Kidney (tissue), 14 donors: ENCODE measurements around the gene TMEM132A. TPM values are rescaled to one million over a fixed set of nuclear protein-coding genes. Genes with fewer than 3 reads are reported as not detected.

ENCODE experiments used
- DNase-seq, 5 donors: peaks; one replicate each; pipeline ENCODE4 v3.0.0-alpha.2; 2013 to 2020
- FAIRE-seq: peaks from 2 replicates; lab custom pipeline; 2012; peaks lifted over from hg19 to GRCh38; lab: Jason Lieb, UNC
- H3K27ac ChIP-seq, 2 donors: one replicate each; pipeline ENCODE4 v1.7.0; 2013; ENCODE audit warnings: low read depth in 2 of 2, low read length in 2 of 2, inconsistent platforms in 1 of 2
- H3K27me3 ChIP-seq: one replicate; pipeline ENCODE4 v1.7.1; 2013; ENCODE audit warnings: low read length, inconsistent platforms; ENCODE audit not compliant: control insufficient read depth, insufficient read depth
- H3K36me3 ChIP-seq, 3 donors: one replicate each; pipeline versions ENCODE4 v1.7.0 to v1.7.1; 2013; ENCODE audit warnings: low read length in 3 of 3, control low read depth in 1 of 3, inconsistent platforms in 1 of 3; ENCODE audit not compliant: insufficient read depth in 3 of 3, control insufficient read depth in 2 of 3
- H3K4me1 ChIP-seq, 3 donors: one replicate each; pipeline versions ENCODE4 v1.7.0 to v1.7.1; 2013; ENCODE audit warnings: low read length in 3 of 3, inconsistent platforms in 1 of 3, low read depth in 1 of 3; ENCODE audit not compliant: control insufficient read depth in 2 of 3, insufficient read depth in 2 of 3
- H3K4me3 ChIP-seq, 3 donors: one replicate each; pipeline versions ENCODE4 v1.7.0 to v1.8.1; 2013; ENCODE audit warnings: low read length in 3 of 3, control low read depth in 1 of 3, inconsistent platforms in 1 of 3
- H3K9ac ChIP-seq, 3 donors: one replicate each; pipeline versions ENCODE4 v1.7.0 to v1.7.1; 2013; ENCODE audit warnings: low read length in 3 of 3, control low read depth in 1 of 3, inconsistent platforms in 1 of 3
- H3K9me3 ChIP-seq, 3 donors: one replicate each; pipeline versions ENCODE4 v1.7.0 to v1.7.1; 2013; ENCODE audit warnings: low read length in 3 of 3, control low read depth in 1 of 3, inconsistent platforms in 1 of 3; ENCODE audit not compliant: control insufficient read depth in 2 of 3, insufficient read depth in 1 of 3
- intact Hi-C: fragments of 100-400 bp; cut with DNase I; formaldehyde crosslinking; loops from one replicate; pipeline ENCODE4 v1.11.1; 2022
- polyA plus RNA-seq: library from polyadenylated mRNA; stranded (reverse); fragments of 350-450 nt; fragmentation: Illumina TruSeq; extraction: RNeasy Lipid Tissue Mini Kit (QIAGEN cat#74804); gene quantifications from one replicate; pipeline ENCODE4 v1.2.3, GENCODE V29; 2014; ENCODE audit warnings: low read depth, low replicate concordance; ENCODE audit not compliant: insufficient read depth
- total RNA-seq: library from RNA; stranded (reverse); fragmentation: NEBNext Ultra II Directional; extraction: Animal tissue kit (Norgen Biotek cat#: 25700); gene quantifications from one replicate; pipeline ENCODE4 v1.2.1, GENCODE V29; 2021
- TF ChIP-seq, protein P1 (sequence below): IDR thresholded peaks from 3 replicates; pipeline ENCODE4 v1.5.1; 2012; ENCODE audit warnings: mild to moderate bottlenecking, moderate library complexity, borderline replicate concordance; ENCODE audit not compliant: insufficient read depth; ENCODE audit errors: extremely low read depth
- donor health status: control.
- donor health status: control.
- donor health status: control.
- donor health status: control.
- donor health status: control.
- donor health status: DM: yes; HTN: yes; CAD: no.
- donor health status: Normal renal cell carcinoma (clear cell type).

The TMEM132A gene
- total and polyA plus RNA-seq, 2 donors from 2014 or later: 17.2 to 19.1 TPM

DNA sequence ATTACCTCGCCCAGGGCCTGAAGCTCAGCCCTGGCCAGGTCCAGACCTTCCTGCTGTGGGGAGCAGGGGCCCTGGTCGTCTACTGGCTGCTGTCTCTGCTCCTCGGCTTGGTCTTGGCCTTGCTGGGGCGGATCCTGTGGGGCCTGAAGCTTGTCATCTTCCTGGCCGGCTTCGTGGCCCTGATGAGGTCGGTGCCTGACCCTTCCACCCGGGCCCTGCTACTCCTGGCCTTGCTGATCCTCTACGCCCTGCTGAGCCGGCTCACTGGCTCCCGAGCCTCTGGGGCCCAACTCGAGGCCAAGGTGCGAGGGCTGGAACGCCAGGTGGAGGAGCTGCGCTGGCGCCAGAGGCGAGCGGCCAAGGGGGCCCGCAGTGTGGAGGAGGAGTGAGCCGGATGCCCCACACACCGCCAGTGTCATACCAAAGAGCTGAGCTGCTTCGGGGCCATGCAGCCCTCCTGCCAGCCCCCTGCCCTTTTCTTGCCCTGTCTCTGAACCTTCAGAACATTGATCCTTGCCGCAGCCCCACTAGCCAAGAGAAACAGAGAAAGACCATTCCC is 2.4 kb upstream of the TMEM132A start:
- Histone ChIP-seq H3K4me3 (no peak overlapping the region), H3K9me3 (no peaks in the 10 kb centered on the region), H3K9ac (no peak overlapping the region), H3K27ac (no peak overlapping the region), H3K27me3 (no peaks in the 10 kb centered on the region), H3K4me1 (peaks cover 0 to 10% (median 0%) of the 10 kb centered on the region in 3 donors), H3K36me3 (peaks cover 8 to 31% (median 21%) of the 10 kb centered on the region in 3 donors)
- intact Hi-C loops: no loop called here
- no peak for FAIRE-seq
- peak in 1 of 5 donors; percentile 69 for DNase-seq
- TF ChIP-seq, protein P1, sequence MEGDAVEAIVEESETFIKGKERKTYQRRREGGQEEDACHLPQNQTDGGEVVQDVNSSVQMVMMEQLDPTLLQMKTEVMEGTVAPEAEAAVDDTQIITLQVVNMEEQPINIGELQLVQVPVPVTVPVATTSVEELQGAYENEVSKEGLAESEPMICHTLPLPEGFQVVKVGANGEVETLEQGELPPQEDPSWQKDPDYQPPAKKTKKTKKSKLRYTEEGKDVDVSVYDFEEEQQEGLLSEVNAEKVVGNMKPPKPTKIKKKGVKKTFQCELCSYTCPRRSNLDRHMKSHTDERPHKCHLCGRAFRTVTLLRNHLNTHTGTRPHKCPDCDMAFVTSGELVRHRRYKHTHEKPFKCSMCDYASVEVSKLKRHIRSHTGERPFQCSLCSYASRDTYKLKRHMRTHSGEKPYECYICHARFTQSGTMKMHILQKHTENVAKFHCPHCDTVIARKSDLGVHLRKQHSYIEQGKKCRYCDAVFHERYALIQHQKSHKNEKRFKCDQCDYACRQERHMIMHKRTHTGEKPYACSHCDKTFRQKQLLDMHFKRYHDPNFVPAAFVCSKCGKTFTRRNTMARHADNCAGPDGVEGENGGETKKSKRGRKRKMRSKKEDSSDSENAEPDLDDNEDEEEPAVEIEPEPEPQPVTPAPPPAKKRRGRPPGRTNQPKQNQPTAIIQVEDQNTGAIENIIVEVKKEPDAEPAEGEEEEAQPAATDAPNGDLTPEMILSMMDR: no peak

DNA sequence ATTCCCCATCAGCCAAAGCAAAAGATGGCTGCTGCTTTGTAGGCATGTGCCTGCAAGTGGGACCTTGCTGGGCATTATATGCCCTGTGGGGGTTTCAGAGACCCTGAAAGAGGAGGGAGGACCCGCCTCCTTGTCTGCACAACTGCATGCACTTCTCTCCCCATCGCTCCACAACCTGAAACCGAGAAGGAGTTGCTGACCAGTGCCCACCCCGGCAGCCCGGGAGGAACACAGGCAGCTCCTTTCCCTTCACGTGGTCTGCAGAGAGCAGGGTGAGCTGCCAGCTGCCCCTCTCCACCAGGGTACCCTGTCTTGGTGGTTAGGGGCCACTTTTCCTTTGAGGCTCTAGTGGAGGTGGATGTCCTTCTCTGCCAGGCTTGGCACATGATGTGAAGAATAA is 1.4 kb upstream of the TMEM132A start:
- H3K4me3 ChIP-seq: no peak overlapping the region
- peaks cover 0 to 10% (median 0%) of the 10 kb centered on the region in 3 donors for H3K4me1 ChIP-seq
- TF ChIP-seq, protein P1: no peak
- intact Hi-C loops: no loop called here
- FAIRE-seq: no peak
- H3K36me3 ChIP-seq: peaks cover 8 to 31% (median 21%) of the 10 kb centered on the region in 3 donors
- H3K27ac ChIP-seq: no peak overlapping the region
- H3K9ac ChIP-seq: no peak overlapping the region
- DNase-seq: no peak
- H3K27me3 ChIP-seq: no peaks in the 10 kb centered on the region
- no peaks in the 10 kb centered on the region for H3K9me3 ChIP-seq

DNA sequence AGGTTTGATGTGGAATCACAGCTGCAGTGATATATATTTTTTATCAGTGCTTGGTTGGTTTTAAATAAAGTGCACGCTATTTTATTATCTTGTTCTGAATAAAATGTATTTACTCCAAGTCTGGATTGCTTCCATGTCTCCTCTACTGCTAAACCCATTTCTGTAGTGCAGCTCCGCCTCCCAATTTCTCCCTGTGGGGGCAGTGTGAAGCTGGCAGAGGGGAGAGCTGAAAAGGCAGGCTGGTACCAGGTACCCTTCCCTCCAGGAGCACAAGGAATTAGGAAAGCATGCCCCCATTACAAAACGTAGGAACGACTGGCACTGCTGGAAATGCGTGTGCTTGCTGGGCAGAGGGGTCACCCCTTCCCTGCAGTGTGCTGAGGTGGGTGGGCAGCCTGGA is 934 bp upstream of the TMEM132A start:
- Histone ChIP-seq H3K36me3 (peaks cover 8 to 31% (median 21%) of the 10 kb centered on the region in 3 donors), H3K9ac (no peak overlapping the region), H3K4me1 (peaks cover 0 to 10% (median 0%) of the 10 kb centered on the region in 3 donors), H3K27ac (no peak overlapping the region), H3K4me3 (no peak overlapping the region), H3K27me3 (no peaks in the 10 kb centered on the region), H3K9me3 (no peaks in the 10 kb centered on the region)
- DNase-seq (no peak), FAIRE-seq (no peak)
- intact Hi-C loops: no loop called here
- TF ChIP-seq, protein P1: no peak

DNA sequence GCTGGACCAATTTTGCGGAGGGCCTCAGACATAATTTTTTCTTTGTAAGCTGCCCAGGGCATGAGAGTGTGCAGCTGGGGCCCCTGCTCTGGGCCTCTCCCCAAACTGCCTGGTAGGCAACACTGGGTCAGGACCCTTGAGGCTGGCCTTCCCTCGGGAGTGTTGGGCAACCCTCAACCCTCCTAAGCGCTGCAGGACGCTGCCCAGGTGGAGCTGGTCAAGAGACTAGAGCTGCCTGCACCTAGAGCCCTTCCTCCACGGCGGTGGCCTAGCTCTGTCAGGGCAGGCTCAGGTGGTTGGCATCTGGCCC is 505 bp upstream of the TMEM132A start:
- H3K27me3 ChIP-seq: no peaks in the 10 kb centered on the region
- H3K4me1 ChIP-seq: peaks cover 0 to 10% (median 0%) of the 10 kb centered on the region in 3 donors
- peaks cover 8 to 31% (median 21%) of the 10 kb centered on the region in 3 donors for H3K36me3 ChIP-seq
- H3K4me3 ChIP-seq: no peak overlapping the region
- no peak overlapping the region for H3K27ac ChIP-seq
- FAIRE-seq (no peak), DNase-seq (no peak)
- intact Hi-C loops: no loop called here
- TF ChIP-seq, protein P1: no peak
- H3K9me3 ChIP-seq: no peaks in the 10 kb centered on the region
- no peak overlapping the region for H3K9ac ChIP-seq
